Epithelial cell of proximal tubule (primary cell): ENCODE results near the gene TSPAN18. TPM values are rescaled to one million over a fixed set of nuclear protein-coding genes. Genes with fewer than 3 reads are reported as not detected.
A peak's percentile ranks its signal among the peaks of the same experiment; 100 is the strongest.

Experiments used
- DNase-seq: peaks from one replicate; pipeline ENCODE4 v3.0.0-alpha.2; 2011; ENCODE audit warnings: low read depth
- H3K4me3 ChIP-seq: 2 replicates; pipeline ENCODE4 v1.5.1; 2011; ENCODE audit warnings: low read depth, mild to moderate bottlenecking, low read length
- CTCF ChIP-seq: conservative IDR thresholded peaks from 2 replicates; pipeline ENCODE4 v1.5.1; 2012; ENCODE audit warnings: low read depth, mild to moderate bottlenecking, low read length
- total RNA-seq: library from RNA; depleted of rRNA; stranded (reverse); fragments of >200 nt; gene quantifications from 2 replicates; pipeline ENCODE4 v1.2.3, GENCODE V29; 2015

The TSPAN18 gene
- total RNA-seq, 1 donor from 2014 or later: 1.6 TPM

GRCh38 chr11:44904261-44905020 lies 177.7 kb downstream of the TSPAN18 start:
- DNase-seq: no peak
- no peak for TF ChIP-seq CTCF
- no peak overlapping the region for H3K4me3 ChIP-seq

- DNase-seq: no peak
- TF ChIP-seq CTCF: no peak
Observed at GRCh38 chr11:44905131-44905866, 178.5 kb downstream of the TSPAN18 start.

GRCh38 chr11:44906649-44907048 lies 179.9 kb downstream of the TSPAN18 start:
- no peak for DNase-seq
- no peak overlapping the region for H3K4me3 ChIP-seq
- TF ChIP-seq CTCF: no peak

More at GRCh38 chr11:44905131-44905866, 178.5 kb downstream of the TSPAN18 start:
- no peak overlapping the region for H3K4me3 ChIP-seq

GRCh38 chr11:44909557-44909956 lies 182.8 kb downstream of the TSPAN18 start:
- no peak overlapping the region for H3K4me3 ChIP-seq
- TF ChIP-seq CTCF: no peak
- DNase-seq: no peak

- no peak for TF ChIP-seq CTCF
- no peak for DNase-seq
- H3K4me3 ChIP-seq: no peak overlapping the region
Observed at GRCh38 chr11:44910591-44910990, 183.8 kb downstream of the TSPAN18 start.

- H3K4me3 ChIP-seq: no peak overlapping the region
- peak; percentile 71 for TF ChIP-seq CTCF
- peak; percentile 16 for DNase-seq
Observed at GRCh38 chr11:44911029-44911814, 184.5 kb downstream of the TSPAN18 start.
